VCaP (cell line): ENCODE results near the gene CD86.

ENCODE experiments used
- H3K27ac ChIP-seq: fragments of 450-650 bp; 2 replicates; pipeline ENCODE4 v1.5.1; 2017
- TF ChIP-seq, protein P1 (sequence below): fragments of 450-650 bp; conservative IDR thresholded peaks from 2 replicates; pipeline ENCODE4 v1.5.1; 2017; ENCODE audit warnings: mild to moderate bottlenecking, moderate library complexity

Gene CD86

DNA sequence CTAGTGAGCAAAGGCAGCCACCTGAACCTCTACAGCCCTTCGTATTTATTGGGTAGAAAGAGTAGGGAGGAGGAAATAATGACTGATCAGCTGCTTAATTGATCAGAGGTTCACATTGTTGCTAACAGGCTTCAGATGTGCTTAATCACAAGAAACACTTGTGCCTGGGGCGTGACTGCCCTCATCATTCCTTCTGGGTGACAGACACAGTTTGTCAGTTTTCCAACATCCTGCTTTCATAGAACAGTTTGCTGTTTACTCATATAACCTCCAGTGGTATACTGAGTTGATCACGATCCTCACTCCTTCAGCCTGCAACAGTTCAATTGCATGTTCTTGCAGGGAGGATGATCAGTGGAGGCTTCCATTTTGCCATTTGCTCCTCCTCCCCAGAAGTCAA lies 114.7 kb downstream of the CD86 start:
- TF ChIP-seq, protein P1, sequence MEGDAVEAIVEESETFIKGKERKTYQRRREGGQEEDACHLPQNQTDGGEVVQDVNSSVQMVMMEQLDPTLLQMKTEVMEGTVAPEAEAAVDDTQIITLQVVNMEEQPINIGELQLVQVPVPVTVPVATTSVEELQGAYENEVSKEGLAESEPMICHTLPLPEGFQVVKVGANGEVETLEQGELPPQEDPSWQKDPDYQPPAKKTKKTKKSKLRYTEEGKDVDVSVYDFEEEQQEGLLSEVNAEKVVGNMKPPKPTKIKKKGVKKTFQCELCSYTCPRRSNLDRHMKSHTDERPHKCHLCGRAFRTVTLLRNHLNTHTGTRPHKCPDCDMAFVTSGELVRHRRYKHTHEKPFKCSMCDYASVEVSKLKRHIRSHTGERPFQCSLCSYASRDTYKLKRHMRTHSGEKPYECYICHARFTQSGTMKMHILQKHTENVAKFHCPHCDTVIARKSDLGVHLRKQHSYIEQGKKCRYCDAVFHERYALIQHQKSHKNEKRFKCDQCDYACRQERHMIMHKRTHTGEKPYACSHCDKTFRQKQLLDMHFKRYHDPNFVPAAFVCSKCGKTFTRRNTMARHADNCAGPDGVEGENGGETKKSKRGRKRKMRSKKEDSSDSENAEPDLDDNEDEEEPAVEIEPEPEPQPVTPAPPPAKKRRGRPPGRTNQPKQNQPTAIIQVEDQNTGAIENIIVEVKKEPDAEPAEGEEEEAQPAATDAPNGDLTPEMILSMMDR = no peak
- H3K27ac ChIP-seq = no peak overlapping the region
